ENCODE results near the gene OSCP1. TPM values are rescaled to one million over a fixed set of nuclear protein-coding genes. Genes with fewer than 3 reads are reported as not detected.

OSCP1 gene
- total and polyA plus RNA-seq, 2 experiments from 2014 or later: 2.2 to 2.6 TPM

GRCh38 chr1:36398370-36398977 is 51.8 kb downstream of the OSCP1 start:
- no peaks in the 10 kb centered on the region for H3K27me3 ChIP-seq (ENCODE audit: insufficient read depth)
- Mint-ChIP-seq H3K27me3 (ENCODE audit: insufficient read depth, low read depth, poor library complexity) (peaks cover 14% of the 10 kb centered on the region), H3K9me3 (0 out of 3 replicates have a peak, but pooled peaks cover 4% of the 10 kb centered on the region), H3K36me3 (ENCODE audit: low read depth) (peaks cover 7% of the 10 kb centered on the region; the same call in 1 of the 3 replicates), H3K4me3 (peak overlapping the region; percentile 93), H3K4me1 (peaks cover 12% of the 10 kb centered on the region), H3K27ac (peak overlapping the region; percentile 98)
- no peaks in the 10 kb centered on the region for H4K20me1 ChIP-seq (replicated peaks; ENCODE audit: insufficient read depth)
- no peak overlapping the region for H2AFZ ChIP-seq
- H3K9me2 ChIP-seq (ENCODE audit: insufficient read depth): no peaks in the 10 kb centered on the region
- H3K4me1 ChIP-seq (ENCODE audit: insufficient read depth): peaks cover 8% of the 10 kb centered on the region
- TF ChIP-seq ZNF114 (CRISPR knock-in tag; IDR thresholded peaks at IDR 0.05): no peak
- no peak for TF ChIP-seq EZH2phosphoT487 (IDR thresholded peaks at IDR 0.05; ENCODE audit: unreplicated experiment)
- TF ChIP-seq CTCF (conservative IDR thresholded peaks at IDR 0.05; ENCODE audit: low read depth in 2 of 2): no peak
- TF ChIP-seq ZNF462 (CRISPR knock-in tag; IDR thresholded peaks at IDR 0.05): no peak
- no peak for TF ChIP-seq NANOG (IDR thresholded peaks at IDR 0.05; ENCODE audit: borderline replicate concordance)
- no peak for TF ChIP-seq EZH2 (IDR thresholded peaks at IDR 0.05; ENCODE audit: low read depth, unreplicated experiment)
- H3K4me3 ChIP-seq: peak overlapping the region; percentile 95
- ATAC-seq (no peak), DNase-seq (ENCODE audit: low spot score) (no peak)
- H3F3A ChIP-seq (replicated peaks; ENCODE audit: low read depth): no peaks in the 10 kb centered on the region; the same call in 1 of the 2 replicates
- no peaks in the 10 kb centered on the region for H3K36me3 ChIP-seq (ENCODE audit: insufficient read depth)
- H3K4me2 ChIP-seq: peak overlapping the region; percentile 97; the same call in 1 of the 2 replicates
- H3K79me2 ChIP-seq (replicated peaks; ENCODE audit: insufficient read depth): peaks cover 15% of the 10 kb centered on the region; the same call in 1 of the 2 replicates
- H3K27ac ChIP-seq (ENCODE audit: low read depth): no peak overlapping the region
